H9 (cell line): ENCODE measurements around the gene OST4. TPM values are rescaled to one million over a fixed set of nuclear protein-coding genes. Genes with fewer than 3 reads are reported as not detected.

Experiments
- DNase-seq: peaks from one replicate; pipeline ENCODE4 v3.0.0-alpha.2; 2017
- H2AFZ ChIP-seq: one replicate; pipeline ENCODE4 v1.6.1; 2013; ENCODE audit warnings: mild to moderate bottlenecking, low read length, control low read depth, moderate library complexity
- H2AK5ac ChIP-seq: 2 replicates; pipeline ENCODE4 v1.6.1; 2013; ENCODE audit warnings: low read length, control low read depth, mixed read lengths; ENCODE audit not compliant: insufficient read length
- H2BK120ac ChIP-seq: one replicate; pipeline ENCODE4 v1.6.1; 2013; ENCODE audit warnings: low read depth, mild to moderate bottlenecking, low read length, control low read depth, inconsistent platforms; ENCODE audit not compliant: poor library complexity, severe bottlenecking
- H2BK12ac ChIP-seq: 2 replicates; pipeline ENCODE4 v1.6.1; 2013; ENCODE audit warnings: low read length, control low read depth, mixed read lengths, low read depth; ENCODE audit not compliant: insufficient read length
- H2BK15ac ChIP-seq: 2 replicates; pipeline ENCODE4 v1.6.1; 2013; ENCODE audit warnings: low read depth, low read length, control low read depth
- H2BK20ac ChIP-seq: one replicate; pipeline ENCODE4 v1.6.1; 2013; ENCODE audit warnings: low read depth, mild to moderate bottlenecking, low read length, control low read depth, inconsistent platforms; ENCODE audit not compliant: poor library complexity, severe bottlenecking
- H2BK5ac ChIP-seq: 2 replicates; pipeline ENCODE4 v1.6.1; 2013; ENCODE audit warnings: low read length, control low read depth, mixed read lengths; ENCODE audit not compliant: insufficient read length
- H3K14ac ChIP-seq: 2 replicates; pipeline ENCODE4 v1.6.1; 2013; ENCODE audit warnings: low read length, control low read depth; ENCODE audit not compliant: insufficient read depth
- H3K18ac ChIP-seq: 2 replicates; pipeline ENCODE4 v1.6.1; 2013; ENCODE audit warnings: low read depth, mild to moderate bottlenecking, mixed read lengths, low read length, control low read depth; ENCODE audit not compliant: insufficient read length
- H3K23ac ChIP-seq: 2 replicates; pipeline ENCODE4 v1.6.1; 2013; ENCODE audit warnings: low read length, control low read depth, mixed read lengths, low read depth; ENCODE audit not compliant: insufficient read length
- H3K23me2 ChIP-seq: 2 replicates; pipeline ENCODE4 v1.6.1; 2013; ENCODE audit warnings: low read depth, mild to moderate bottlenecking, mixed read lengths, low read length, control low read depth; ENCODE audit not compliant: insufficient read length, poor library complexity, severe bottlenecking
- H3K27ac ChIP-seq: 2 replicates; pipeline ENCODE4 v1.5.1; 2013; ENCODE audit warnings: low read length, control low read depth, mixed read lengths, low read depth; ENCODE audit not compliant: insufficient read length
- H3K27me3 ChIP-seq: 2 replicates; pipeline ENCODE4 v1.6.1; 2013; ENCODE audit warnings: low read length, control low read depth, inconsistent platforms; ENCODE audit not compliant: insufficient read depth
- H3K4ac ChIP-seq: 2 replicates; pipeline ENCODE4 v1.6.1; 2013; ENCODE audit warnings: low read depth, mild to moderate bottlenecking, control low read depth, inconsistent platforms, low read length, moderate library complexity
- H3K4me1 ChIP-seq: 2 replicates; pipeline ENCODE4 v1.6.1; 2013; ENCODE audit warnings: low read length, control low read depth, inconsistent platforms; ENCODE audit not compliant: insufficient read depth
- H3K4me2 ChIP-seq: 2 replicates; pipeline ENCODE4 v1.6.1; 2013; ENCODE audit warnings: low read length, control low read depth, mixed read lengths; ENCODE audit not compliant: insufficient read length, insufficient read depth
- H3K56ac ChIP-seq: 2 replicates; pipeline ENCODE4 v1.6.1; 2013; ENCODE audit warnings: low read depth, mild to moderate bottlenecking, mixed read lengths, low read length, control low read depth; ENCODE audit not compliant: insufficient read length
- H3K79me1 ChIP-seq: 2 replicates; pipeline ENCODE4 v1.6.1; 2013; ENCODE audit warnings: low read depth, mild to moderate bottlenecking, moderate library complexity, low read length, control low read depth, inconsistent platforms; ENCODE audit not compliant: insufficient read depth, poor library complexity, severe bottlenecking
- H3K79me2 ChIP-seq: 2 replicates; pipeline ENCODE4 v1.6.1; 2013; ENCODE audit warnings: low read length, control low read depth, inconsistent platforms; ENCODE audit not compliant: insufficient read depth
- H3K9ac ChIP-seq: 2 replicates; pipeline ENCODE4 v1.6.1; 2013; ENCODE audit warnings: low read length, control low read depth, mixed read lengths; ENCODE audit not compliant: insufficient read length; ENCODE audit errors: extremely low read depth
- H3K9me3 ChIP-seq: one replicate; pipeline ENCODE4 v1.6.1; 2013; ENCODE audit warnings: low read depth, low read length, inconsistent platforms; ENCODE audit not compliant: control insufficient read depth
- H3T11ph ChIP-seq: one replicate; pipeline ENCODE4 v1.6.1; 2013; ENCODE audit warnings: mild to moderate bottlenecking, low read length, control low read depth, inconsistent platforms
- H4K20me1 ChIP-seq: one replicate; pipeline ENCODE4 v1.6.1; 2013; ENCODE audit not compliant: control insufficient read depth, insufficient read length, insufficient read depth
- H4K5ac ChIP-seq: 2 replicates; pipeline ENCODE4 v1.6.1; 2013; ENCODE audit warnings: low read depth, mild to moderate bottlenecking, mixed read lengths, low read length, control low read depth; ENCODE audit not compliant: insufficient read length
- H4K8ac ChIP-seq: replicated peaks from 2 replicates; pipeline ENCODE4 v1.6.1; 2013; ENCODE audit warnings: low read length, control low read depth, mixed read lengths, low read depth; ENCODE audit not compliant: insufficient read length
- H4K91ac ChIP-seq: 2 replicates; pipeline ENCODE4 v1.6.1; 2013; ENCODE audit warnings: low read depth, mild to moderate bottlenecking, moderate library complexity, mixed read lengths, low read length, control low read depth; ENCODE audit not compliant: insufficient read length
- H3K27ac Mint-ChIP-seq, 3 experiments: 2 replicates in 2 of 3; 3 replicates in 1 of 3; pipeline ENCODE4 v1.8.0; 2020 to 2021; ENCODE audit warnings: mixed read lengths in 3 of 3, mild to moderate bottlenecking in 1 of 3, moderate library complexity in 1 of 3
- H3K27me3 Mint-ChIP-seq: 2 replicates; pipeline ENCODE4 v1.8.0; 2021; ENCODE audit warnings: low read depth, mild to moderate bottlenecking, moderate library complexity, mixed read lengths
- H3K36me3 Mint-ChIP-seq, 3 experiments: 2 replicates in 2 of 3; 3 replicates in 1 of 3; pipeline ENCODE4 v1.8.0; 2020 to 2021; ENCODE audit warnings: low read depth in 3 of 3, mixed read lengths in 3 of 3; ENCODE audit not compliant: insufficient read depth in 1 of 3
- H3K4me1 Mint-ChIP-seq, 2 experiments: 2 replicates each; pipeline ENCODE4 v1.8.0; 2020; ENCODE audit warnings: mixed read lengths in 2 of 2
- H3K4me3 Mint-ChIP-seq, 2 experiments: 2 replicates in 1 of 2; 3 replicates in 1 of 2; pipeline ENCODE4 v1.8.0; 2020 to 2021; ENCODE audit warnings: mild to moderate bottlenecking in 2 of 2, mixed read lengths in 2 of 2, moderate library complexity in 1 of 2
- H3K9me3 Mint-ChIP-seq, 2 experiments: 2 replicates in 1 of 2; 3 replicates in 1 of 2; pipeline ENCODE4 v1.8.0; 2020; ENCODE audit warnings: mild to moderate bottlenecking in 2 of 2, mixed read lengths in 2 of 2, moderate library complexity in 1 of 2
- CTCF ChIP-seq: fragments of 200-600 bp; sonication (generic); conservative IDR thresholded peaks from 3 replicates; pipeline ENCODE4 v1.8.0; 2021; ENCODE audit warnings: antibody characterized with exemption, mild to moderate bottlenecking
- WGBS: extraction: QIAGEN DNeasy Blood & Tissue Kit; methylation state at CpG from one replicate; pipeline ENCODE4 v1.1.7; 2013; ENCODE audit warnings: missing lambda C conversion rate, low lambda C conversion rate, mixed read lengths; ENCODE audit not compliant: insufficient read length; ENCODE audit errors: extremely low coverage; 5-methylcytosine and 5-hydroxymethylcytosine counted together
- total RNA-seq: library from RNA; stranded (reverse); gene quantifications from 2 replicates; pipeline ENCODE4 v1.2.1, GENCODE V29; 2021

OST4 gene
- total RNA-seq, 1 experiment from 2014 or later, result 215 TPM

- no peak overlapping the region for H2BK15ac ChIP-seq
- no peaks in the 10 kb centered on the region for H3K79me2 ChIP-seq
- H3K23ac ChIP-seq, result no peak overlapping the region
- no peak overlapping the region for H3T11ph ChIP-seq
- H2BK120ac ChIP-seq, result no peak overlapping the region
- no peak overlapping the region for H2AK5ac ChIP-seq
- no peak for TF ChIP-seq CTCF
- H4K8ac ChIP-seq, result no peak overlapping the region
- H2BK12ac ChIP-seq, result no peak overlapping the region
- no peak overlapping the region for H3K9ac ChIP-seq
- H2AFZ ChIP-seq, result no peak overlapping the region
- H3K4me1 Mint-ChIP-seq, result peaks cover 4 to 8% of the 10 kb centered on the region in 2 experiments
- WGBS, result no CpG with 5 or more reads among the region's 11 CpGs
- no peak overlapping the region for H2BK5ac ChIP-seq
- no peak overlapping the region for H3K4me2 ChIP-seq
- H3K18ac ChIP-seq, result no peak overlapping the region
- no peak overlapping the region; a peak in 1 of 7 replicates for H3K27ac Mint-ChIP-seq
- H4K91ac ChIP-seq, result no peak overlapping the region
- H3K36me3 Mint-ChIP-seq, result peaks cover 23 to 58% (median 45%) of the 10 kb centered on the region in 3 experiments
- H3K27me3 Mint-ChIP-seq, result peaks cover 6% of the 10 kb centered on the region
- H4K20me1 ChIP-seq, result no peaks in the 10 kb centered on the region
- H3K4me3 Mint-ChIP-seq, result no peak overlapping the region
- H3K9me3 Mint-ChIP-seq, result peaks cover 6 to 7% of the 10 kb centered on the region in 2 experiments; a peak in 4 of 5 replicates
- H2BK20ac ChIP-seq, result no peak overlapping the region
- H3K4ac ChIP-seq, result no peak overlapping the region
- H3K56ac ChIP-seq, result no peak overlapping the region
- H4K5ac ChIP-seq, result no peak overlapping the region
- no peaks in the 10 kb centered on the region for H3K27me3 ChIP-seq
- peaks cover 6% of the 10 kb centered on the region for H3K23me2 ChIP-seq
- no peak for DNase-seq
- no peak overlapping the region for H3K14ac ChIP-seq
- 0 out of 2 replicates have a peak, but pooled peaks cover 4% of the 10 kb centered on the region for H3K4me1 ChIP-seq
- H3K27ac ChIP-seq, result no peak overlapping the region
- H3K9me3 ChIP-seq, result no peaks in the 10 kb centered on the region
- no peaks in the 10 kb centered on the region for H3K79me1 ChIP-seq
Observed at GRCh38 chr2:27054721-27055120, 16.7 kb downstream of the OST4 start.
